Panc1 (cell line): ENCODE data around the gene LDLRAD4. TPM values are rescaled to one million over a fixed set of nuclear protein-coding genes. Genes with fewer than 3 reads are reported as not detected.

ENCODE experiments used
- ATAC-seq: fragments of 200-7000 bp; cut with Tn5 transposase; 2 replicates; pipeline ENCODE4 v1.9.1; 2020; ENCODE audit warnings: mild to moderate bottlenecking, moderate library complexity
- BruUV-seq: library from RNA; stranded (reverse); fragments of 400-500 nt; replicated peaks from 2 replicates; lab custom pipeline; 2021; lab: Mats Ljungman, UMichigan
- CTCF ChIA-PET: fragments of 300-600 bp; sonication (Branson Sonifier 250); formaldehyde crosslinking; loops from one replicate; lab custom pipeline; 2022; ENCODE audit warnings: antibody characterized with exemption; lab: Charles Lee
- POLR2A ChIA-PET: fragments of 300-600 bp; sonication (Branson Sonifier 250); formaldehyde crosslinking; loops from one replicate; lab custom pipeline; 2022; ENCODE audit warnings: antibody characterized with exemption; lab: Charles Lee
- DNase-seq: peaks from one replicate; pipeline ENCODE4 v3.0.0-alpha.2; 2010; ENCODE audit warnings: low read depth, low spot score
- H3K27ac ChIP-seq: 2 replicates; pipeline ENCODE4 v1.5.1; 2011; ENCODE audit warnings: mild to moderate bottlenecking, low read length, inconsistent platforms
- H3K27me3 ChIP-seq: fragments of 200-500 bp; sonication (Bioruptor generic); 2 replicates; pipeline ENCODE4 v1.6.0; 2014; ENCODE audit warnings: low read length, inconsistent platforms; ENCODE audit not compliant: control insufficient read depth, insufficient read depth
- H3K36me3 ChIP-seq: fragments of 200-500 bp; sonication (Bioruptor generic); 2 replicates; pipeline ENCODE4 v1.5.1; 2014; ENCODE audit warnings: inconsistent platforms, mild to moderate bottlenecking, low read length, moderate library complexity; ENCODE audit not compliant: control insufficient read depth, insufficient read depth
- H3K4me1 ChIP-seq: 2 replicates; pipeline ENCODE4 v1.5.1; 2011; ENCODE audit warnings: inconsistent platforms, mild to moderate bottlenecking, low read length, moderate library complexity; ENCODE audit not compliant: control insufficient read depth, insufficient read depth
- H3K4me3 ChIP-seq, 2 experiments: 2 replicates each; pipeline ENCODE4 v1.5.1; 2011 to 2012; ENCODE audit warnings: low read depth in 2 of 2, low read length in 2 of 2, mild to moderate bottlenecking in 2 of 2, inconsistent platforms in 1 of 2, moderate library complexity in 1 of 2
- H3K9me3 ChIP-seq: fragments of 200-500 bp; sonication (Bioruptor generic); 2 replicates; pipeline ENCODE4 v1.5.1; 2014; ENCODE audit warnings: low read depth, mild to moderate bottlenecking, inconsistent platforms, low read length, moderate library complexity; ENCODE audit not compliant: control insufficient read depth, insufficient read depth
- POLR2AphosphoS5 ChIP-seq: IDR thresholded peaks from 2 replicates; pipeline ENCODE4 v1.6.1; 2012; ENCODE audit warnings: mild to moderate bottlenecking, low read depth, low read length, moderate library complexity
- SIN3A ChIP-seq: IDR thresholded peaks from 2 replicates; pipeline ENCODE4 v1.6.1; 2012; ENCODE audit warnings: low read depth, mild to moderate bottlenecking, low read length, moderate library complexity, borderline replicate concordance; ENCODE audit not compliant: insufficient read depth
- TCF7L2 ChIP-seq: IDR thresholded peaks from 2 replicates; pipeline ENCODE4 v1.6.1; 2011; ENCODE audit warnings: mild to moderate bottlenecking, low read depth, low read length, inconsistent platforms
- in situ Hi-C: cut with HindIII; loops from 2 replicates; pipeline ENCODE4 v1.10.0; 2016; ENCODE audit warnings: low sequenced_read_pairs, low pct_unique_long_range_greater_than_20kb
- intact Hi-C: fragments of 100-400 bp; cut with micrococcal nuclease; formaldehyde crosslinking; loops from one replicate; pipeline ENCODE4 v1.10.0; 2022; ENCODE audit not compliant: unreplicated experiment
- total RNA-seq: library from RNA; stranded (reverse); gene quantifications from one replicate; pipeline ENCODE4 v1.2.1, GENCODE V29; 2021; ENCODE audit not compliant: unreplicated experiment
- TF ChIP-seq, protein P1 (sequence below), 2 experiments: IDR thresholded peaks; 2 replicates each; pipeline ENCODE4 v1.6.1; 2011 to 2012; ENCODE audit warnings: low read depth in 2 of 2, control low read depth in 1 of 2, low read length in 1 of 2, mild to moderate bottlenecking in 1 of 2, moderate library complexity in 1 of 2; ENCODE audit not compliant: insufficient read depth in 1 of 2
- TF ChIP-seq, protein P2 (sequence below): fragments of 450-650 bp; IDR thresholded peaks from 2 replicates; pipeline ENCODE4 v1.5.1; 2017; ENCODE audit warnings: mild to moderate bottlenecking

The LDLRAD4 gene
- total RNA-seq, 1 experiment from 2014 or later: 0.28 TPM

DNA sequence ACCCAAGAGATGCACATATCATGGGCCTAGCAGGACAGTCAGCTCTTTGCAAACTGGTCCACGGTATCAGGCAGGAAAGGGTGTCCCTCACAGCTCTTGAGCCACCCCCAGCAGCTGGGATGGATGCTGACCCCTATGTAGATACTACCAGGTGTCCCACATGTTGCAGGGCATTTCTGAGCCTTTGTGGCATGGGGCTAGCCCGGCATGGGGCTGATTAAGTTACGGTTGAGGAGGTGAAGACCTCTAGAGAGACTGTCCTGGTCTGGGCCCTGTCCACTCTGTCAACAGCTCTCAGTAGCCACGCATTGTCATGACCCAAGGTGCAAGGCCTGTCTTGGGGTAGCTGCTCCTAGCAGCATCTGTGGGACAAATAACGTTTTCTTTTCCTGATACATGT is 6.7 kb downstream of the LDLRAD4 start:
- TF ChIP-seq, protein P1, sequence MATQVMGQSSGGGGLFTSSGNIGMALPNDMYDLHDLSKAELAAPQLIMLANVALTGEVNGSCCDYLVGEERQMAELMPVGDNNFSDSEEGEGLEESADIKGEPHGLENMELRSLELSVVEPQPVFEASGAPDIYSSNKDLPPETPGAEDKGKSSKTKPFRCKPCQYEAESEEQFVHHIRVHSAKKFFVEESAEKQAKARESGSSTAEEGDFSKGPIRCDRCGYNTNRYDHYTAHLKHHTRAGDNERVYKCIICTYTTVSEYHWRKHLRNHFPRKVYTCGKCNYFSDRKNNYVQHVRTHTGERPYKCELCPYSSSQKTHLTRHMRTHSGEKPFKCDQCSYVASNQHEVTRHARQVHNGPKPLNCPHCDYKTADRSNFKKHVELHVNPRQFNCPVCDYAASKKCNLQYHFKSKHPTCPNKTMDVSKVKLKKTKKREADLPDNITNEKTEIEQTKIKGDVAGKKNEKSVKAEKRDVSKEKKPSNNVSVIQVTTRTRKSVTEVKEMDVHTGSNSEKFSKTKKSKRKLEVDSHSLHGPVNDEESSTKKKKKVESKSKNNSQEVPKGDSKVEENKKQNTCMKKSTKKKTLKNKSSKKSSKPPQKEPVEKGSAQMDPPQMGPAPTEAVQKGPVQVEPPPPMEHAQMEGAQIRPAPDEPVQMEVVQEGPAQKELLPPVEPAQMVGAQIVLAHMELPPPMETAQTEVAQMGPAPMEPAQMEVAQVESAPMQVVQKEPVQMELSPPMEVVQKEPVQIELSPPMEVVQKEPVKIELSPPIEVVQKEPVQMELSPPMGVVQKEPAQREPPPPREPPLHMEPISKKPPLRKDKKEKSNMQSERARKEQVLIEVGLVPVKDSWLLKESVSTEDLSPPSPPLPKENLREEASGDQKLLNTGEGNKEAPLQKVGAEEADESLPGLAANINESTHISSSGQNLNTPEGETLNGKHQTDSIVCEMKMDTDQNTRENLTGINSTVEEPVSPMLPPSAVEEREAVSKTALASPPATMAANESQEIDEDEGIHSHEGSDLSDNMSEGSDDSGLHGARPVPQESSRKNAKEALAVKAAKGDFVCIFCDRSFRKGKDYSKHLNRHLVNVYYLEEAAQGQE (IDR thresholded peaks at IDR 0.05; ENCODE audit: insufficient read depth in 1 of 2, low read depth in 2 of 2, low read length in 1 of 2): no peak
- TF ChIP-seq, protein P2, sequence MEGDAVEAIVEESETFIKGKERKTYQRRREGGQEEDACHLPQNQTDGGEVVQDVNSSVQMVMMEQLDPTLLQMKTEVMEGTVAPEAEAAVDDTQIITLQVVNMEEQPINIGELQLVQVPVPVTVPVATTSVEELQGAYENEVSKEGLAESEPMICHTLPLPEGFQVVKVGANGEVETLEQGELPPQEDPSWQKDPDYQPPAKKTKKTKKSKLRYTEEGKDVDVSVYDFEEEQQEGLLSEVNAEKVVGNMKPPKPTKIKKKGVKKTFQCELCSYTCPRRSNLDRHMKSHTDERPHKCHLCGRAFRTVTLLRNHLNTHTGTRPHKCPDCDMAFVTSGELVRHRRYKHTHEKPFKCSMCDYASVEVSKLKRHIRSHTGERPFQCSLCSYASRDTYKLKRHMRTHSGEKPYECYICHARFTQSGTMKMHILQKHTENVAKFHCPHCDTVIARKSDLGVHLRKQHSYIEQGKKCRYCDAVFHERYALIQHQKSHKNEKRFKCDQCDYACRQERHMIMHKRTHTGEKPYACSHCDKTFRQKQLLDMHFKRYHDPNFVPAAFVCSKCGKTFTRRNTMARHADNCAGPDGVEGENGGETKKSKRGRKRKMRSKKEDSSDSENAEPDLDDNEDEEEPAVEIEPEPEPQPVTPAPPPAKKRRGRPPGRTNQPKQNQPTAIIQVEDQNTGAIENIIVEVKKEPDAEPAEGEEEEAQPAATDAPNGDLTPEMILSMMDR: no peak
- TF ChIP-seq POLR2AphosphoS5 (no peak), SIN3A (no peak), TCF7L2 (no peak)
- DNase-seq: no peak
- Histone ChIP-seq H3K27ac (no peak overlapping the region), H3K9me3 (no peaks in the 10 kb centered on the region), H3K27me3 (peaks cover 5% of the 10 kb centered on the region; the same call in 1 of the 2 replicates), H3K4me3 (no peak overlapping the region), H3K36me3 (no peaks in the 10 kb centered on the region), H3K4me1 (peaks cover 3% of the 10 kb centered on the region; the same call in 1 of the 2 replicates)
- ATAC-seq: no peak
- in situ Hi-C loops: no loop called here
- ChIA-PET POLR2A (no interaction called here), CTCF (no interaction called here)
- intact Hi-C loops: no loop called here
- BruUV-seq: no TSS peak

DNA sequence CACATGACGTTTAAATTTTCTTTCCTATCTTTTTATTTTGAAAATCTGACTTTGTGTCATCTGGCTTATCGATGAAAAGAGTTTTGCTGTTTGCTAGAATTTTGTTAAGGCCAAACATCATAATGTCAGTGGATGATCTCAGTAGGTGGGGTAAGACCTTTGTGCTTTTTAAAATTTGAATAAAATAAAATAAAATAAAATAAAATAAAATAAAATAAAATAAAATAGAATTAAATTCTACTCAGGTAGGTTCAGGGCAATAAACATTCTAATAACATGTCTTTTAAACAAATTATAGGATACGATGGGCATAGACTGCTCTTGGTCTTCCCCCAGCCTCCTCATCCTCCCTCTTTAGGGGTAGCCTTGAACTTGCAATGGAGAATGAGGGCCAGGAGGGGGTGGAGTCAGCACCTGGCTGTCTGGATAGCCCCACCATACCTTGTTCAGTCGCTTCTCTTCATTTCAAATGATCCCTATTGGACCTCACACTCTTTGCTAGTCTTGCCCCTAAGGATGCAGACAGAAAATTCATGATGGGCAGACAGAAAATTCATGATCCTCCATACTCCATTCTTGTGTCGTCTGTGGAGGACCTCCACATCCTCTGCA is 8.1 kb downstream of the LDLRAD4 start:
- in situ Hi-C loops: no loop called here
- no peak for DNase-seq
- no peaks in the 10 kb centered on the region for H3K36me3 ChIP-seq
- ATAC-seq: no peak
- TF ChIP-seq POLR2AphosphoS5: no peak
- TF ChIP-seq, protein P1 (IDR thresholded peaks at IDR 0.05; ENCODE audit: insufficient read depth in 1 of 2, low read depth in 2 of 2, low read length in 1 of 2): no peak
- intact Hi-C loops: no loop called here
- no peaks in the 10 kb centered on the region for H3K9me3 ChIP-seq
- H3K4me1 ChIP-seq: peaks cover 3% of the 10 kb centered on the region; the same call in 1 of the 2 replicates
- peaks cover 5% of the 10 kb centered on the region; the same call in 1 of the 2 replicates for H3K27me3 ChIP-seq
- no peak overlapping the region for H3K27ac ChIP-seq
- CTCF ChIA-PET: no interaction called here
- BruUV-seq: no TSS peak
- H3K4me3 ChIP-seq: no peak overlapping the region
- POLR2A ChIA-PET: no interaction called here
